H9 (cell line): ENCODE results near the gene MDH2. TPM values are rescaled to one million over a fixed set of nuclear protein-coding genes. Genes with fewer than 3 reads are reported as not detected.
"Not testable (repeated sequence)": the region's sequence is repeated elsewhere in the genome, so short reads cannot be mapped to it uniquely, and the experiment has no call there.

Source experiments
- DNase-seq: peaks from one replicate; pipeline ENCODE4 v3.0.0-alpha.2; 2017
- H2AFZ ChIP-seq: one replicate; pipeline ENCODE4 v1.6.1; 2013; ENCODE audit warnings: mild to moderate bottlenecking, low read length, control low read depth, moderate library complexity
- H2AK5ac ChIP-seq: 2 replicates; pipeline ENCODE4 v1.6.1; 2013; ENCODE audit warnings: low read length, control low read depth, mixed read lengths; ENCODE audit not compliant: insufficient read length
- H2BK120ac ChIP-seq: one replicate; pipeline ENCODE4 v1.6.1; 2013; ENCODE audit warnings: low read depth, mild to moderate bottlenecking, low read length, control low read depth, inconsistent platforms; ENCODE audit not compliant: poor library complexity, severe bottlenecking
- H2BK12ac ChIP-seq: 2 replicates; pipeline ENCODE4 v1.6.1; 2013; ENCODE audit warnings: low read length, control low read depth, mixed read lengths, low read depth; ENCODE audit not compliant: insufficient read length
- H2BK15ac ChIP-seq: 2 replicates; pipeline ENCODE4 v1.6.1; 2013; ENCODE audit warnings: low read depth, low read length, control low read depth
- H2BK20ac ChIP-seq: one replicate; pipeline ENCODE4 v1.6.1; 2013; ENCODE audit warnings: low read depth, mild to moderate bottlenecking, low read length, control low read depth, inconsistent platforms; ENCODE audit not compliant: poor library complexity, severe bottlenecking
- H2BK5ac ChIP-seq: 2 replicates; pipeline ENCODE4 v1.6.1; 2013; ENCODE audit warnings: low read length, control low read depth, mixed read lengths; ENCODE audit not compliant: insufficient read length
- H3K14ac ChIP-seq: 2 replicates; pipeline ENCODE4 v1.6.1; 2013; ENCODE audit warnings: low read length, control low read depth; ENCODE audit not compliant: insufficient read depth
- H3K18ac ChIP-seq: 2 replicates; pipeline ENCODE4 v1.6.1; 2013; ENCODE audit warnings: low read depth, mild to moderate bottlenecking, mixed read lengths, low read length, control low read depth; ENCODE audit not compliant: insufficient read length
- H3K23ac ChIP-seq: 2 replicates; pipeline ENCODE4 v1.6.1; 2013; ENCODE audit warnings: low read length, control low read depth, mixed read lengths, low read depth; ENCODE audit not compliant: insufficient read length
- H3K23me2 ChIP-seq: 2 replicates; pipeline ENCODE4 v1.6.1; 2013; ENCODE audit warnings: low read depth, mild to moderate bottlenecking, mixed read lengths, low read length, control low read depth; ENCODE audit not compliant: insufficient read length, poor library complexity, severe bottlenecking
- H3K27ac ChIP-seq: 2 replicates; pipeline ENCODE4 v1.5.1; 2013; ENCODE audit warnings: low read length, control low read depth, mixed read lengths, low read depth; ENCODE audit not compliant: insufficient read length
- H3K27me3 ChIP-seq: 2 replicates; pipeline ENCODE4 v1.6.1; 2013; ENCODE audit warnings: low read length, control low read depth, inconsistent platforms; ENCODE audit not compliant: insufficient read depth
- H3K4ac ChIP-seq: 2 replicates; pipeline ENCODE4 v1.6.1; 2013; ENCODE audit warnings: low read depth, mild to moderate bottlenecking, control low read depth, inconsistent platforms, low read length, moderate library complexity
- H3K4me1 ChIP-seq: 2 replicates; pipeline ENCODE4 v1.6.1; 2013; ENCODE audit warnings: low read length, control low read depth, inconsistent platforms; ENCODE audit not compliant: insufficient read depth
- H3K4me2 ChIP-seq: 2 replicates; pipeline ENCODE4 v1.6.1; 2013; ENCODE audit warnings: low read length, control low read depth, mixed read lengths; ENCODE audit not compliant: insufficient read length, insufficient read depth
- H3K56ac ChIP-seq: 2 replicates; pipeline ENCODE4 v1.6.1; 2013; ENCODE audit warnings: low read depth, mild to moderate bottlenecking, mixed read lengths, low read length, control low read depth; ENCODE audit not compliant: insufficient read length
- H3K79me1 ChIP-seq: 2 replicates; pipeline ENCODE4 v1.6.1; 2013; ENCODE audit warnings: low read depth, mild to moderate bottlenecking, moderate library complexity, low read length, control low read depth, inconsistent platforms; ENCODE audit not compliant: insufficient read depth, poor library complexity, severe bottlenecking
- H3K79me2 ChIP-seq: 2 replicates; pipeline ENCODE4 v1.6.1; 2013; ENCODE audit warnings: low read length, control low read depth, inconsistent platforms; ENCODE audit not compliant: insufficient read depth
- H3K9ac ChIP-seq: 2 replicates; pipeline ENCODE4 v1.6.1; 2013; ENCODE audit warnings: low read length, control low read depth, mixed read lengths; ENCODE audit not compliant: insufficient read length; ENCODE audit errors: extremely low read depth
- H3K9me3 ChIP-seq: one replicate; pipeline ENCODE4 v1.6.1; 2013; ENCODE audit warnings: low read depth, low read length, inconsistent platforms; ENCODE audit not compliant: control insufficient read depth
- H3T11ph ChIP-seq: one replicate; pipeline ENCODE4 v1.6.1; 2013; ENCODE audit warnings: mild to moderate bottlenecking, low read length, control low read depth, inconsistent platforms
- H4K20me1 ChIP-seq: one replicate; pipeline ENCODE4 v1.6.1; 2013; ENCODE audit not compliant: control insufficient read depth, insufficient read length, insufficient read depth
- H4K5ac ChIP-seq: 2 replicates; pipeline ENCODE4 v1.6.1; 2013; ENCODE audit warnings: low read depth, mild to moderate bottlenecking, mixed read lengths, low read length, control low read depth; ENCODE audit not compliant: insufficient read length
- H4K8ac ChIP-seq: replicated peaks from 2 replicates; pipeline ENCODE4 v1.6.1; 2013; ENCODE audit warnings: low read length, control low read depth, mixed read lengths, low read depth; ENCODE audit not compliant: insufficient read length
- H4K91ac ChIP-seq: 2 replicates; pipeline ENCODE4 v1.6.1; 2013; ENCODE audit warnings: low read depth, mild to moderate bottlenecking, moderate library complexity, mixed read lengths, low read length, control low read depth; ENCODE audit not compliant: insufficient read length
- H3K27ac Mint-ChIP-seq, 3 experiments: 2 replicates in 2 of 3; 3 replicates in 1 of 3; pipeline ENCODE4 v1.8.0; 2020 to 2021; ENCODE audit warnings: mixed read lengths in 3 of 3, mild to moderate bottlenecking in 1 of 3, moderate library complexity in 1 of 3
- H3K27me3 Mint-ChIP-seq: 2 replicates; pipeline ENCODE4 v1.8.0; 2021; ENCODE audit warnings: low read depth, mild to moderate bottlenecking, moderate library complexity, mixed read lengths
- H3K36me3 Mint-ChIP-seq, 3 experiments: 2 replicates in 2 of 3; 3 replicates in 1 of 3; pipeline ENCODE4 v1.8.0; 2020 to 2021; ENCODE audit warnings: low read depth in 3 of 3, mixed read lengths in 3 of 3; ENCODE audit not compliant: insufficient read depth in 1 of 3
- H3K4me1 Mint-ChIP-seq, 2 experiments: 2 replicates each; pipeline ENCODE4 v1.8.0; 2020; ENCODE audit warnings: mixed read lengths in 2 of 2
- H3K4me3 Mint-ChIP-seq, 2 experiments: 2 replicates in 1 of 2; 3 replicates in 1 of 2; pipeline ENCODE4 v1.8.0; 2020 to 2021; ENCODE audit warnings: mild to moderate bottlenecking in 2 of 2, mixed read lengths in 2 of 2, moderate library complexity in 1 of 2
- H3K9me3 Mint-ChIP-seq, 2 experiments: 2 replicates in 1 of 2; 3 replicates in 1 of 2; pipeline ENCODE4 v1.8.0; 2020; ENCODE audit warnings: mild to moderate bottlenecking in 2 of 2, mixed read lengths in 2 of 2, moderate library complexity in 1 of 2
- WGBS: extraction: QIAGEN DNeasy Blood & Tissue Kit; methylation state at CpG from one replicate; pipeline ENCODE4 v1.1.7; 2013; ENCODE audit warnings: missing lambda C conversion rate, low lambda C conversion rate, mixed read lengths; ENCODE audit not compliant: insufficient read length; ENCODE audit errors: extremely low coverage; 5-methylcytosine and 5-hydroxymethylcytosine counted together
- total RNA-seq: library from RNA; stranded (reverse); gene quantifications from 2 replicates; pipeline ENCODE4 v1.2.1, GENCODE V29; 2021

The MDH2 gene
- total RNA-seq, 1 experiment from 2014 or later, result 260 TPM

- not testable (repeated sequence) for H3K27me3 Mint-ChIP-seq, H3K14ac ChIP-seq, H2BK120ac ChIP-seq, H3K36me3 Mint-ChIP-seq, H2BK20ac ChIP-seq, H3K4me2 ChIP-seq, H3K27ac ChIP-seq, H4K8ac ChIP-seq, H3K27ac Mint-ChIP-seq, H2BK12ac ChIP-seq, H3K18ac ChIP-seq, H3K4me3 Mint-ChIP-seq, DNase-seq, H4K91ac ChIP-seq, H3K27me3 ChIP-seq, H4K5ac ChIP-seq, H3K4ac ChIP-seq, H2AK5ac ChIP-seq, H3K4me1 Mint-ChIP-seq, H3T11ph ChIP-seq, H2AFZ ChIP-seq, H3K4me1 ChIP-seq, H2BK15ac ChIP-seq, H3K9ac ChIP-seq, H4K20me1 ChIP-seq, H2BK5ac ChIP-seq, H3K79me2 ChIP-seq, H3K23ac ChIP-seq, H3K9me3 Mint-ChIP-seq, H3K23me2 ChIP-seq, H3K9me3 ChIP-seq, H3K79me1 ChIP-seq, H3K56ac ChIP-seq
- no CpG with 5 or more reads among the region's 2 CpGs for WGBS
These were observed 55.9 kb downstream of the MDH2 start for GRCh38 chr7:76103788-76104187.

- H3K9me3 Mint-ChIP-seq, H3K23me2 ChIP-seq, H3K27me3 Mint-ChIP-seq, H4K5ac ChIP-seq, H4K20me1 ChIP-seq, H3K9me3 ChIP-seq, H2BK120ac ChIP-seq, H2AK5ac ChIP-seq, H3K27ac Mint-ChIP-seq, H4K8ac ChIP-seq, H3K4me1 ChIP-seq, H3T11ph ChIP-seq, H3K79me1 ChIP-seq, H3K56ac ChIP-seq, H3K23ac ChIP-seq, H3K4ac ChIP-seq, H2BK5ac ChIP-seq, H3K14ac ChIP-seq, H3K36me3 Mint-ChIP-seq, H2BK20ac ChIP-seq, H4K91ac ChIP-seq, H3K27me3 ChIP-seq, H3K9ac ChIP-seq, DNase-seq, H2BK12ac ChIP-seq, H2BK15ac ChIP-seq, H3K4me3 Mint-ChIP-seq, H3K18ac ChIP-seq, H3K27ac ChIP-seq, H2AFZ ChIP-seq, H3K79me2 ChIP-seq, H3K4me1 Mint-ChIP-seq, H3K4me2 ChIP-seq: not testable (repeated sequence)
- no CpG with 5 or more reads among the region's 6 CpGs for WGBS
These were observed 58.2 kb downstream of the MDH2 start for GRCh38 chr7:76106130-76106529.
